Measurements from ENCODE around the gene RAB25.

- TF ChIP-seq POLR2A (IDR thresholded peaks at IDR 0.05) (no peak), CTCF (IDR thresholded peaks at IDR 0.05) (no peak)
Measured at GRCh38 chr1:156075162-156075561, 14.2 kb downstream of the RAB25 start.

Data from thyroid gland (tissue), 4 donors.